IMR-90 (cell line): Measurements from ENCODE around the gene PTPRN2. TPM values are rescaled to one million over a fixed set of nuclear protein-coding genes. Genes with fewer than 3 reads are reported as not detected.

ENCODE experiments used
- ATAC-seq: fragments of 200-7000 bp; cut with Tn5 transposase; 2 replicates; pipeline ENCODE4 v1.9.1; 2020; ENCODE audit warnings: low read depth, mild to moderate bottlenecking, moderate library complexity
- BruUV-seq: library from RNA; stranded (reverse); fragments of 400-500 nt; replicated peaks from 2 replicates; lab custom pipeline; 2021; lab: Mats Ljungman, UMichigan
- CTCF ChIA-PET: fragments of 300-600 bp; formaldehyde crosslinking; extraction: SDS; loops from one replicate; lab custom pipeline; 2021; ENCODE audit warnings: antibody characterized with exemption; lab: Yijun Ruan, JAX
- POLR2A ChIA-PET: fragments of 300-600 bp; sonication (Branson Sonifier 250); formaldehyde crosslinking; loops from one replicate; lab custom pipeline; 2022; ENCODE audit warnings: antibody characterized with exemption; ENCODE audit not compliant: unreplicated experiment; lab: Charles Lee
- DNase-seq: peaks from one replicate; pipeline ENCODE4 v3.0.0; 2013
- H2AFZ ChIP-seq: replicated peaks from 2 replicates; pipeline ENCODE3; 2013; ENCODE audit warnings: low read length, mild to moderate bottlenecking; ENCODE audit not compliant: poor library complexity
- H2AK5ac ChIP-seq: 2 replicates; pipeline ENCODE4 v1.6.1; 2013; ENCODE audit warnings: low read depth, low read length, inconsistent platforms
- H2AK9ac ChIP-seq: replicated peaks from 2 replicates; pipeline ENCODE3; 2013; ENCODE audit warnings: mild to moderate bottlenecking, low read depth, low read length, moderate library complexity; ENCODE audit not compliant: poor library complexity
- H2BK120ac ChIP-seq: 2 replicates; pipeline ENCODE4 v1.6.1; 2013; ENCODE audit warnings: low read depth, low read length, inconsistent platforms
- H2BK15ac ChIP-seq: 3 replicates; pipeline ENCODE4 v1.6.1; 2013; ENCODE audit warnings: low read depth, low read length, inconsistent platforms
- H2BK20ac ChIP-seq: 2 replicates; pipeline ENCODE4 v1.6.1; 2013; ENCODE audit warnings: low read depth, mild to moderate bottlenecking, inconsistent platforms, low read length, moderate library complexity
- H2BK5ac ChIP-seq: 2 replicates; pipeline ENCODE4 v1.6.1; 2013; ENCODE audit warnings: mild to moderate bottlenecking, low read depth, low read length, inconsistent platforms; ENCODE audit not compliant: poor library complexity, severe bottlenecking
- H3K14ac ChIP-seq: replicated peaks from 2 replicates; pipeline ENCODE4 v1.6.1; 2013; ENCODE audit warnings: low read depth, low read length, inconsistent platforms
- H3K18ac ChIP-seq: 2 replicates; pipeline ENCODE4 v1.6.1; 2013; ENCODE audit warnings: low read depth, low read length, control low read depth
- H3K23ac ChIP-seq: 2 replicates; pipeline ENCODE4 v1.6.1; 2013; ENCODE audit warnings: low read depth, low read length, inconsistent platforms
- H3K27ac ChIP-seq: 2 replicates; pipeline ENCODE4 v1.5.1; 2013; ENCODE audit warnings: mild to moderate bottlenecking, control low read depth, low read length; ENCODE audit not compliant: insufficient read depth
- H3K27me3 ChIP-seq: 2 replicates; pipeline ENCODE4 v1.6.1; 2013; ENCODE audit warnings: low read length; ENCODE audit not compliant: control insufficient read depth, insufficient read depth
- H3K36me3 ChIP-seq: 2 replicates; pipeline ENCODE4 v1.6.1; 2013; ENCODE audit warnings: low read length, mixed read lengths; ENCODE audit not compliant: control insufficient read depth, insufficient read depth
- H3K4ac ChIP-seq: 2 replicates; pipeline ENCODE4 v1.6.1; 2013; ENCODE audit warnings: low read depth, low read length, inconsistent platforms
- H3K4me1 ChIP-seq: 2 replicates; pipeline ENCODE4 v1.6.1; 2013; ENCODE audit warnings: low read length, mixed read lengths; ENCODE audit not compliant: control insufficient read depth, insufficient read depth
- H3K4me2 ChIP-seq: 2 replicates; pipeline ENCODE4 v1.6.1; 2013; ENCODE audit warnings: low read depth, mild to moderate bottlenecking, control low read depth, low read length, moderate library complexity
- H3K4me3 ChIP-seq: 2 replicates; pipeline ENCODE4 v1.5.1; 2013; ENCODE audit warnings: low read depth, mild to moderate bottlenecking, control low read depth, low read length, moderate library complexity; ENCODE audit not compliant: insufficient read depth
- H3K56ac ChIP-seq: 2 replicates; pipeline ENCODE4 v1.6.1; 2013; ENCODE audit warnings: low read length, inconsistent platforms; ENCODE audit not compliant: insufficient read depth; ENCODE audit errors: extremely low read depth
- H3K79me1 ChIP-seq, 2 experiments: 2 replicates each; pipeline ENCODE4 v1.6.1; 2013; ENCODE audit warnings: low read length in 2 of 2, inconsistent platforms in 1 of 2, low read depth in 1 of 2
- H3K9ac ChIP-seq: 2 replicates; pipeline ENCODE4 v1.6.1; 2013; ENCODE audit warnings: low read depth, low read length, control low read depth
- H3K9me1 ChIP-seq: 2 replicates; pipeline ENCODE4 v1.6.1; 2013; ENCODE audit warnings: low read length, inconsistent platforms; ENCODE audit not compliant: insufficient read depth
- H3K9me3 ChIP-seq: 2 replicates; pipeline ENCODE4 v1.6.1; 2013; ENCODE audit warnings: low read length; ENCODE audit not compliant: control insufficient read depth, insufficient read depth
- H4K20me1 ChIP-seq: 2 replicates; pipeline ENCODE4 v1.6.1; 2013; ENCODE audit warnings: low read length, inconsistent platforms; ENCODE audit not compliant: insufficient read depth
- H4K5ac ChIP-seq: 2 replicates; pipeline ENCODE4 v1.6.1; 2013; ENCODE audit warnings: mild to moderate bottlenecking, low read depth, low read length, control low read depth
- H4K8ac ChIP-seq, 2 experiments: 2 replicates each; pipeline ENCODE4 v1.6.1; 2013; ENCODE audit warnings: low read depth in 2 of 2, low read length in 2 of 2, control low read depth in 1 of 2, inconsistent platforms in 1 of 2
- H4K91ac ChIP-seq: 2 replicates; pipeline ENCODE4 v1.6.1; 2013; ENCODE audit warnings: low read depth, low read length, inconsistent platforms; ENCODE audit not compliant: insufficient read depth
- BHLHE40 ChIP-seq: fragments of 150-350 bp; IDR thresholded peaks from 2 replicates; pipeline ENCODE4 v1.6.1; 2016; ENCODE audit warnings: mild to moderate bottlenecking, low read depth, low read length
- CEBPB ChIP-seq: IDR thresholded peaks from 2 replicates; pipeline ENCODE4 v1.6.1; 2012; ENCODE audit warnings: low read depth, low read length, improper control_type of control experiment
- CHD1 ChIP-seq: IDR thresholded peaks from 2 replicates; pipeline ENCODE4 v1.6.1; 2012; ENCODE audit warnings: low read depth, low read length, improper control_type of control experiment
- FOS ChIP-seq: fragments of 150-350 bp; IDR thresholded peaks from 2 replicates; pipeline ENCODE4 v1.6.1; 2016; ENCODE audit warnings: low read depth, low read length
- MAFK ChIP-seq: IDR thresholded peaks from 2 replicates; pipeline ENCODE4 v1.6.1; 2012; ENCODE audit warnings: low read depth, low read length, improper control_type of control experiment
- MAZ ChIP-seq: IDR thresholded peaks from 2 replicates; pipeline ENCODE4 v1.6.1; 2012; ENCODE audit warnings: low read depth, mild to moderate bottlenecking, low read length, improper control_type of control experiment, moderate library complexity, borderline replicate concordance
- MXI1 ChIP-seq: IDR thresholded peaks from 2 replicates; pipeline ENCODE4 v1.6.1; 2012; ENCODE audit warnings: low read depth, mild to moderate bottlenecking, low read length, moderate library complexity, borderline replicate concordance
- NFE2L2 ChIP-seq: fragments of 150-350 bp; IDR thresholded peaks from 2 replicates; pipeline ENCODE4 v1.6.1; 2016; ENCODE audit warnings: low read depth, mild to moderate bottlenecking, low read length
- POLR2A ChIP-seq: IDR thresholded peaks from 2 replicates; pipeline ENCODE4 v1.6.1; 2012; ENCODE audit warnings: mild to moderate bottlenecking, low read depth, low read length
- RAD21 ChIP-seq: IDR thresholded peaks from 2 replicates; pipeline ENCODE4 v1.6.1; 2012; ENCODE audit warnings: low read length, improper control_type of control experiment
- RCOR1 ChIP-seq: IDR thresholded peaks from 2 replicates; pipeline ENCODE4 v1.6.1; 2012; ENCODE audit warnings: mild to moderate bottlenecking, low read length, improper control_type of control experiment; ENCODE audit not compliant: insufficient replicate concordance
- RFX5 ChIP-seq: IDR thresholded peaks from 2 replicates; pipeline ENCODE4 v1.8.0; 2012; ENCODE audit warnings: low read depth, mild to moderate bottlenecking, low read length, moderate library complexity
- SMC3 ChIP-seq: fragments of 150-350 bp; IDR thresholded peaks from 2 replicates; pipeline ENCODE4 v1.6.1; 2016; ENCODE audit warnings: low read depth, mild to moderate bottlenecking, antibody characterized with exemption, low read length, moderate library complexity
- WGBS, 2 experiments: methylation state at CpG; one replicate each; pipeline versions ENCODE4 v1.1.5 to v1.1.7; 2013; ENCODE audit warnings: missing lambda C conversion rate in 2 of 2; ENCODE audit not compliant: insufficient read length in 1 of 2; ENCODE audit errors: extremely low coverage in 2 of 2; 5-methylcytosine and 5-hydroxymethylcytosine counted together
- dilution Hi-C: fragments of 300-500 bp; cut with HindIII; formaldehyde crosslinking; loops from one replicate; pipeline ENCODE4 v1.14.3; 2018; ENCODE audit warnings: low sequenced_read_pairs; ENCODE audit not compliant: unreplicated experiment
- in situ Hi-C: fragments of 300-500 bp; cut with MboI; formaldehyde crosslinking; loops from 3 replicates; pipeline ENCODE4 v1.14.3; 2019; ENCODE audit warnings: low sequenced_read_pairs, inconsistent platforms, mixed read lengths
- intact Hi-C: fragments of 100-400 bp; cut with micrococcal nuclease; formaldehyde crosslinking; loops from 2 replicates; pipeline ENCODE4 v1.10.0; 2022
- polyA plus RNA-seq, 3 experiments: library from polyadenylated mRNA; depleted of rRNA; stranded (reverse); fragments of >200 nt; gene quantifications; 2 replicates each; pipeline ENCODE4 v1.2.3, GENCODE V29; 2012; ENCODE audit warnings: low replicate concordance in 1 of 3
- total RNA-seq: library from RNA; depleted of rRNA; stranded (reverse); fragments of >200 nt; gene quantifications from 2 replicates; pipeline ENCODE4 v1.2.3, GENCODE V29; 2012
- TF ChIP-seq, protein P1 (sequence below): conservative IDR thresholded peaks from 2 replicates; pipeline ENCODE4 v1.5.1; 2012; ENCODE audit warnings: mild to moderate bottlenecking, low read depth, low read length, improper control_type of control experiment
- TF ChIP-seq, protein P2 (sequence below): fragments of 150-350 bp; IDR thresholded peaks from 2 replicates; pipeline ENCODE4 v1.6.1; 2016; ENCODE audit warnings: low read depth, mild to moderate bottlenecking, low read length, moderate library complexity, borderline replicate concordance

Gene PTPRN2
- total and polyA plus RNA-seq, 2 of the 4 experiments (the other 2 are of a cell fraction): 0.03 TPM; not detected in 1

DNA sequence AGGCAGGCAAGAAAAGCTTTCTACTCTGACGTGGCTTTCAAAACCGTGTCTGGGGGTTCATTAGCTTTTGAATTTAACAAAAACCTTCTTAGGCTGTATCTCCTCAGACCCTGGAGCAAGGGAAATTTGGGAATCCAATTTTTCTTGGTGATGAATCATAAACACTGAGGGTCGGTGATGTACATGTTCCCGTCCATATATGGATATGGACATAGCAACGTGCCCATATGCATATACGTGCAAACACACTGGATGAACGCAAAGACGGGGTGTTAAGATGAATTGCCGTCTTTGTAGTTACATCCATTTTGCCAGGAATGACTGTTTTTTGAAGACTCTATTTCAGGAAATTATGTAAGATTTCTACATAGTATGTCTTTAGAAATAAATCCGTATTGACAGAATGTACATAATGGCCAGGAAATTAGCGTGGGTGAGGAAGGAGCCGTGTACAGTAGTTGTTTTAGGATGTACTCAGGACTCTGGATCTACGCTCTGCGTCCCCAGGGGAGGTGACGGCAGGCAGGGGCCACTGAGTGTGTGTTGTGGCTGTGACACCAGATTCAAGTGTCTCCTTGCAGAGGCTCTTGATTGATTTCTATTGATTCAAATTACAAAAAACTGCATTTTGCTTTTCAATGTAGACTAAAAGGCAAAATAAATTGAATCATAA is 1012.6 kb downstream of the PTPRN2 start:
- H2AK9ac ChIP-seq: no peak overlapping the region
- H3K4me1 ChIP-seq: no peaks in the 10 kb centered on the region
- H3K9me1 ChIP-seq: no peaks in the 10 kb centered on the region
- intact Hi-C loops (no loop called here), in situ Hi-C loops (no loop called here), dilution Hi-C loops (no loop called here)
- H3K4me3 ChIP-seq: no peak overlapping the region
- TF ChIP-seq RCOR1 (no peak), MAFK (no peak), CHD1 (no peak), RAD21 (no peak), CEBPB (no peak), BHLHE40 (no peak), POLR2A (no peak), FOS (no peak), MAZ (no peak), NFE2L2 (no peak), RFX5 (no peak), SMC3 (no peak), MXI1 (no peak)
- TF ChIP-seq, protein P1, sequence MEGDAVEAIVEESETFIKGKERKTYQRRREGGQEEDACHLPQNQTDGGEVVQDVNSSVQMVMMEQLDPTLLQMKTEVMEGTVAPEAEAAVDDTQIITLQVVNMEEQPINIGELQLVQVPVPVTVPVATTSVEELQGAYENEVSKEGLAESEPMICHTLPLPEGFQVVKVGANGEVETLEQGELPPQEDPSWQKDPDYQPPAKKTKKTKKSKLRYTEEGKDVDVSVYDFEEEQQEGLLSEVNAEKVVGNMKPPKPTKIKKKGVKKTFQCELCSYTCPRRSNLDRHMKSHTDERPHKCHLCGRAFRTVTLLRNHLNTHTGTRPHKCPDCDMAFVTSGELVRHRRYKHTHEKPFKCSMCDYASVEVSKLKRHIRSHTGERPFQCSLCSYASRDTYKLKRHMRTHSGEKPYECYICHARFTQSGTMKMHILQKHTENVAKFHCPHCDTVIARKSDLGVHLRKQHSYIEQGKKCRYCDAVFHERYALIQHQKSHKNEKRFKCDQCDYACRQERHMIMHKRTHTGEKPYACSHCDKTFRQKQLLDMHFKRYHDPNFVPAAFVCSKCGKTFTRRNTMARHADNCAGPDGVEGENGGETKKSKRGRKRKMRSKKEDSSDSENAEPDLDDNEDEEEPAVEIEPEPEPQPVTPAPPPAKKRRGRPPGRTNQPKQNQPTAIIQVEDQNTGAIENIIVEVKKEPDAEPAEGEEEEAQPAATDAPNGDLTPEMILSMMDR: no peak
- TF ChIP-seq, protein P2, sequence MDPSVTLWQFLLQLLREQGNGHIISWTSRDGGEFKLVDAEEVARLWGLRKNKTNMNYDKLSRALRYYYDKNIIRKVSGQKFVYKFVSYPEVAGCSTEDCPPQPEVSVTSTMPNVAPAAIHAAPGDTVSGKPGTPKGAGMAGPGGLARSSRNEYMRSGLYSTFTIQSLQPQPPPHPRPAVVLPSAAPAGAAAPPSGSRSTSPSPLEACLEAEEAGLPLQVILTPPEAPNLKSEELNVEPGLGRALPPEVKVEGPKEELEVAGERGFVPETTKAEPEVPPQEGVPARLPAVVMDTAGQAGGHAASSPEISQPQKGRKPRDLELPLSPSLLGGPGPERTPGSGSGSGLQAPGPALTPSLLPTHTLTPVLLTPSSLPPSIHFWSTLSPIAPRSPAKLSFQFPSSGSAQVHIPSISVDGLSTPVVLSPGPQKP: no peak
- no peak overlapping the region for H2AK5ac ChIP-seq
- BruUV-seq: no TSS peak
- H3K14ac ChIP-seq: no peak overlapping the region
- no peak overlapping the region for H3K23ac ChIP-seq
- H2BK120ac ChIP-seq: no peak overlapping the region
- no peak overlapping the region for H2BK15ac ChIP-seq
- ChIA-PET POLR2A (no interaction called here), CTCF (no interaction called here)
- no peak overlapping the region for H3K4me2 ChIP-seq
- H3K9me3 ChIP-seq: peaks cover 30% of the 10 kb centered on the region
- no peaks in the 10 kb centered on the region for H4K20me1 ChIP-seq
- H2BK5ac ChIP-seq: no peak overlapping the region
- 93% methylated on average over 3 of the region's 15 CpGs; no CpG with 5 or more reads in 1 of the 2 experiments for WGBS, 2 experiments
- DNase-seq: no peak
- H3K27me3 ChIP-seq: no peaks in the 10 kb centered on the region
- H3K27ac ChIP-seq: no peak overlapping the region
- no peak overlapping the region for H3K56ac ChIP-seq
- no peak overlapping the region for H2BK20ac ChIP-seq
- H2AFZ ChIP-seq: no peak overlapping the region
- H3K4ac ChIP-seq: no peak overlapping the region
- no peaks in the 10 kb centered on the region for H3K36me3 ChIP-seq
- H3K79me1 ChIP-seq: no peaks in the 10 kb centered on the region
- no peak for ATAC-seq
- H3K18ac ChIP-seq: no peak overlapping the region
- no peak overlapping the region for H4K5ac ChIP-seq
- no peak overlapping the region for H3K9ac ChIP-seq
- no peak overlapping the region for H4K91ac ChIP-seq
- H4K8ac ChIP-seq: no peak overlapping the region
